Measurements from ENCODE around the gene CFAP99. TPM values are rescaled to one million over a fixed set of nuclear protein-coding genes. Genes with fewer than 3 reads are reported as not detected.

CFAP99 gene
- total and polyA plus RNA-seq, 2 donors (not counting 1 experiment from before 2014, with no cell fraction given): not detected

DNA sequence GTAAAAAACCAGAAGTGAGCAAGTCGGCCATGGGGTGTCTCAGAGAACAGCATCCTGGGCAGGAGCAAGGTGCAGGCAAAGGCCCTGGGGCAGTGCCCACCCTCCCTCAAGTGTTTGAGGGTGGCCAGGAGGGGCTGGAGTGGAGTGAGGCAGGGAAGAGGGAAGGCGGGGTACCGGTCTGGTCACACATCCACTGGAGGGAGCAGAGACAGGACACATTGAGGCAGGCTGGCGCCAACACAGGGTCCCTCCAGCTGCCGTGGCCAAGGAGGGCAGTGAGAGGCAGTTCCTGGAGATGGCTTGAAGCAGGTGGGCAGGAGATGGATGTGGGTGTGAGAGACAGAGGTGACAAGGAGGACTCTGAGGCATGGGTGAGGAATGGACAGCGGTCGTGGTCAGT is 29.8 kb downstream of the CFAP99 start:
- H3K27me3 Mint-ChIP-seq: no peaks in the 10 kb centered on the region
- no peaks in the 10 kb centered on the region for H4K20me1 ChIP-seq (ENCODE audit: control insufficient read depth, insufficient read depth, low read length, poor library complexity, severe bottlenecking)
- no peak for DNase-seq
- H3K9me3 Mint-ChIP-seq (ENCODE audit: insufficient read depth): no peaks in the 10 kb centered on the region
- ChIA-PET POLR2A (no interaction called here), CTCF (interaction anchor here (1.5 kb wide), 1 partner anchor 228 kb away, joined by 5 read pairs; no protein-coding TSS in a partner anchor)
- H3K9ac ChIP-seq (ENCODE audit: low read length): no peak overlapping the region
- H3K4me3 ChIP-seq (ENCODE audit: control extremely low read depth in 1 of 5, extremely low read depth in 1 of 5, insufficient read depth in 1 of 5, low read depth in 2 of 5, low read length in 4 of 5): no peak overlapping the region
- no peak overlapping the region for H3K4me3 Mint-ChIP-seq
- no peaks in the 10 kb centered on the region for H3K27me3 ChIP-seq (replicated peaks in 1 of 4; ENCODE audit: control extremely low read depth in 1 of 4, control insufficient read depth in 3 of 4, insufficient read depth in 4 of 4, low read length in 3 of 4)
- H3K27ac Mint-ChIP-seq: no peak overlapping the region
- ATAC-seq (ENCODE audit: low read depth): no peak
- no peaks in the 10 kb centered on the region for H3K79me2 ChIP-seq (ENCODE audit: control insufficient read depth, insufficient read depth, low read length)
- H3K27ac ChIP-seq (ENCODE audit: low read length in 2 of 2): no peak overlapping the region
- no peaks in the 10 kb centered on the region for H3K9me3 ChIP-seq (ENCODE audit: control extremely low read depth in 1 of 3, control insufficient read depth in 2 of 3, insufficient read depth in 1 of 3, low read length in 2 of 3)
- H3K4me1 Mint-ChIP-seq: no peaks in the 10 kb centered on the region
- 89% methylated on average over 7 of the region's 7 CpGs for WGBS (ENCODE audit: insufficient coverage)
- H3K4me2 ChIP-seq (replicated peaks; ENCODE audit: low read depth, low read length, poor library complexity, severe bottlenecking): no peak overlapping the region
- H3K4me1 ChIP-seq (ENCODE audit: control insufficient read depth in 2 of 2, insufficient read depth in 2 of 2, low read length in 2 of 2): no peaks in the 10 kb centered on the region
- intact Hi-C loops (cut with micrococcal nuclease): no loop called here
- no peak overlapping the region for H2AFZ ChIP-seq (ENCODE audit: insufficient read depth, low read depth, low read length, poor library complexity, severe bottlenecking)
- TF ChIP-seq CTCF (IDR thresholded peaks at IDR 0.05) (no peak), EZH2 (IDR thresholded peaks at IDR 0.05; ENCODE audit: borderline replicate concordance, insufficient read depth, low read depth, low read length, poor library complexity, severe bottlenecking) (no peak)
- no peaks in the 10 kb centered on the region for H3K36me3 ChIP-seq (replicated peaks in 1 of 2; ENCODE audit: control extremely low read depth in 1 of 2, control insufficient read depth in 1 of 2, extremely low read depth in 1 of 2, insufficient read depth in 2 of 2, low read length in 1 of 2)

- Histone ChIP-seq H4K20me1 (ENCODE audit: control insufficient read depth, insufficient read depth, low read length, poor library complexity, severe bottlenecking) (no peaks in the 10 kb centered on the region), H3K27me3 (replicated peaks in 1 of 4; ENCODE audit: control extremely low read depth in 1 of 4, control insufficient read depth in 3 of 4, insufficient read depth in 4 of 4, low read length in 3 of 4) (no peaks in the 10 kb centered on the region), H3K4me1 (ENCODE audit: control insufficient read depth in 2 of 2, insufficient read depth in 2 of 2, low read length in 2 of 2) (no peaks in the 10 kb centered on the region), H3K9ac (ENCODE audit: low read length) (no peak overlapping the region), H3K9me3 (ENCODE audit: control extremely low read depth in 1 of 3, control insufficient read depth in 2 of 3, insufficient read depth in 1 of 3, low read length in 2 of 3) (no peaks in the 10 kb centered on the region), H3K4me3 (ENCODE audit: control extremely low read depth in 1 of 5, extremely low read depth in 1 of 5, insufficient read depth in 1 of 5, low read depth in 2 of 5, low read length in 4 of 5) (no peak overlapping the region), H3K79me2 (ENCODE audit: control insufficient read depth, insufficient read depth, low read length) (no peaks in the 10 kb centered on the region), H3K4me2 (replicated peaks; ENCODE audit: low read depth, low read length, poor library complexity, severe bottlenecking) (no peak overlapping the region), H2AFZ (ENCODE audit: insufficient read depth, low read depth, low read length, poor library complexity, severe bottlenecking) (no peak overlapping the region), H3K36me3 (replicated peaks in 1 of 2; ENCODE audit: control extremely low read depth in 1 of 2, control insufficient read depth in 1 of 2, extremely low read depth in 1 of 2, insufficient read depth in 2 of 2, low read length in 1 of 2) (no peaks in the 10 kb centered on the region), H3K27ac (ENCODE audit: low read length in 2 of 2) (no peak overlapping the region)
- WGBS (ENCODE audit: insufficient coverage): 97% methylated on average over 11 of the region's 11 CpGs
- no peaks in the 10 kb centered on the region for H3K4me1 Mint-ChIP-seq
- ChIA-PET POLR2A (no interaction called here), CTCF (interaction anchor here (0.9 to 1.5 kb wide), 2 partner anchors 30 to 229 kb away, joined by 3 to 5 read pairs; partner anchors contain the start of gene CFAP99)
- intact Hi-C loops (cut with micrococcal nuclease): no loop called here
- no peak overlapping the region for H3K27ac Mint-ChIP-seq
- no peak overlapping the region for H3K4me3 Mint-ChIP-seq
- TF ChIP-seq EZH2 (IDR thresholded peaks at IDR 0.05; ENCODE audit: borderline replicate concordance, insufficient read depth, low read depth, low read length, poor library complexity, severe bottlenecking) (no peak), CTCF (IDR thresholded peaks at IDR 0.05) (no peak)
- DNase-seq: no peak
- H3K9me3 Mint-ChIP-seq (ENCODE audit: insufficient read depth): no peaks in the 10 kb centered on the region
- no peak for ATAC-seq (ENCODE audit: low read depth)
- no peaks in the 10 kb centered on the region for H3K27me3 Mint-ChIP-seq
These were observed 30.3 kb downstream of the CFAP99 start for GRCh38 chr4:2449051-2449450.

Measured in B cell (primary cell).